ENCODE data around the gene DOK3.
A peak's percentile ranks its signal among the peaks of the same experiment; 100 is the strongest.

Gene DOK3

GRCh38 chr5:177462021-177462670 lies 47.5 kb downstream of the DOK3 start:
- peak; percentile 71 for DNase-seq

GRCh38 chr5:177459819-177460628 lies 49.6 kb downstream of the DOK3 start:
- DNase-seq, result no peak

GRCh38 chr5:177459357-177459756 lies 50.3 kb downstream of the DOK3 start:
- DNase-seq, result no peak

- DNase-seq, result no peak
Observed at GRCh38 chr5:177458912-177459350, 50.7 kb downstream of the DOK3 start.

- DNase-seq, result no peak
Observed at GRCh38 chr5:177457852-177458681, 51.6 kb downstream of the DOK3 start.

- peak; percentile 93 for DNase-seq
Observed at GRCh38 chr5:177456976-177457851, 52.4 kb downstream of the DOK3 start.

GRCh38 chr5:177456591-177456964 lies 53.0 kb downstream of the DOK3 start:
- DNase-seq, result no peak

- peak; percentile 93 for DNase-seq
Observed at GRCh38 chr5:177455661-177456590, 53.7 kb downstream of the DOK3 start.

- DNase-seq, result peak; percentile 42
Observed at GRCh38 chr5:177455036-177455660, 54.5 kb downstream of the DOK3 start.

GRCh38 chr5:177454397-177455035 lies 55.1 kb downstream of the DOK3 start:
- peak; percentile 97 for DNase-seq

- no peak for DNase-seq
Observed at GRCh38 chr5:177453852-177454396, 55.7 kb downstream of the DOK3 start.

- no peak for DNase-seq
Observed at GRCh38 chr5:177452688-177453638, 56.7 kb downstream of the DOK3 start.
